HTR-8/SVneo (cell line): Measurements from ENCODE around the gene PLXDC1.
A peak's percentile ranks its signal among the peaks of the same experiment; 100 is the strongest.

ENCODE experiments used
- DNase-seq: peaks from one replicate; pipeline ENCODE4 v3.0.0; 2011; ENCODE audit warnings: low spot score, mixed read lengths; ENCODE audit not compliant: insufficient read length
- FAIRE-seq: peaks from 2 replicates; lab custom pipeline; 2011; peaks lifted over from hg19 to GRCh38; lab: Jason Lieb, UNC

Gene PLXDC1

DNA sequence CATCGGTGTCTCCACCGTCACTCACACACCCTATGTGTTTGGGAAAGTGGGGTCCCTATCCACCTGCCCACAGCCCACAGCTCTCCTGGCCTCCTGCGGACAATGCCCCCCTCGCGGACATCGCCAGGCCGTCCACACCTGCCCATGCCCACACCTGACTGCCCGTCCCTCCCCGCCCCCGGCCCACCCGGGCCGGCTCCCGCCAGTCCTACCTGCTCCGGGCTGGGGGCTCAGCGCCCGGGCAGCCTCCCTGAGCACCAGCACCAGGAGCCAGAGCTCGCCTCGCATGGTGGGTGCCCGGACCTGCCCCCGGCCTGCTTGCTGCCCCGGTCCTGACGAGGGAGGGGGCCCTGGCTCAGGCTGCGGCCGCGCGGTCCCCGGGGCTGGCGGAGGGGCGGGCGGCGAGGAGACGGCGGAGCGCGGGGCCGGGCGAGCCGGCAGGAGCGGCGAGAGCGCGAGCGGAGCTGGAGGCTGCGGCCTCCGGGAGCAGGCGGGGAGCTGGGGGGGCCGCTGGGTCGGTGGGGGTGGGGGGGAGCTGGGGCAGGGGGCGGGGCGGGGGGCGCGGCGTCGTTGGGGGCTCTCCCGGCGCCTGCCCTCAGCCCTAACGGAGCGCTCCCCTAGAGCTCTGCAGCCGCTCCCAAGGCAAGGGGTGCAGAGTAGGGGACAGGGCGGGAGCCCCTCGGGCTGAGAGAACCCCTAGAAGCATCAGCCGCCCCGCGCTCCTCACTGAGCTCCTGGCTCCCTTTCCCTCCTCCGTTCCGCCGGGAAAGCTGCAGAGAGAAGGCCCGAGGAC, at the start of gene PLXDC1:
Gene PLXDC1 (minus strand): TSS at position 488 of the 793 bp plus-strand sequence. CDS start 200 bp downstream, at position 288.
- FAIRE-seq (no peak), DNase-seq (no peak)

DNA sequence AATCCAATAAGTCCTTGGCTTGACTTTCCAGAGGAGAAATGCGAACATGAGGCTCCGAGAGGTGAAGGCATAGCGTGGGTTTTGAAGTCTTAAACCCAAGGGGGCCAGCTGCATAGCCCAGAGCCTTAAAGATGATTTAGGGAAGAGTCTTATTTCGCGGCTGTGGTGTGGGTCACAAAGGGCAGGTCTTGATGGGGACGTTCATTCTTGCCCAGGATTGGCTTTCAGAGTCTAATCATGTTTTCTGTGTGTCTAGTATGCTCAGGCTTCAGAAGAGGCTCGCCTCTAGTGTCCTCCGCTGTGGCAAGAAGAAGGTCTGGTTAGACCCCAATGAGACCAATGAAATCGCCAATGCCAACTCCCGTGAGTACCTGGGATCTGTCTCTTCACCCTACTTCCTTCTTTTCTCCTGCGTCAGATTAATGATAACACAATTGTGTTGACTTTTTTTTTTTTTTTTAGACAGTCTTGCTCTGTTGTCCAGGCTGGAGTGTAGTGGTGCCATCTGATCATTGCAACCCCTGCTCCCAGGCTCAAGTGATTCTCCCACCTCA, 49.6 kb upstream of the PLXDC1 start:
- no peak for DNase-seq
- FAIRE-seq, result no peak

DNA sequence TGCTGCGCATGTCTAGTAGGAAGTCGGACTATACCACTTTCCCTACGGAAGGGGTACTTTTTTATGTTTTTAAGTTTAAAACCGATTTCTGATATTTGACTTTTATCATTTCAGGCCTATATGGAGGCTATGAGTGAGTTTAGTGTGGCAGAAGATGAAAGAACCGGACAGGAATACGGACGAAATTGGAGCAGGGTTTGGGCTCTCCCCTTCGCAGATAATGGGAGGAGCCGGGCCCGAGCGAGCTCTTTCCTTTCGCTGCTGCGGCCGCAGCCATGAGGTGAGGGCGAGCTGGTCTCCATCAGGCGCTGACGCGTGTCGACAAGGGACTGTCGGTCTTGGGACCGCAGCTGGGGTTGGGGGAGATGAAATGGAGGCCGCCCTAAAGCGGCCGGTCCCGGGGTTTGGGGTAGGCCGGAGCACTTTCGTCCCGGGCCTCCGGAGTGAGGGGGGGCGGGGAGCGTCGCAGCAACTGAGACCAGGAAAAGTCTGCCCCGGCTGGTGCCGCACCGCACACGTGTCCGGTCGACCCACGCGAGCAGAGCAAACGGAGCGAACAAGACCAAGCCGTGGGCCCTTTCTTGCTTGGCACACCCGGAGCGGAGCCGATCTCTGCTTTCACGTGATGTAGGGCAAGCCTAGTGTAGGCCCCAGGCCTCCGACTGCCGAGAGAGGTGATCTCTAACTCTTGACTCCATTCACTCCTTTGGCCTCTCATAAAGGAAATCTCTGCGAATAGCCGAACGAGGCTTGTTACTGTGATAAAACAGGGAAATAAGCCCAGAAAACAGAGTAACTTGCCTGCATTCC, 48.8 kb upstream of the PLXDC1 start, which contains the start of gene RPL19:
Gene RPL19 (plus strand): TSS at position 214 of the 810 bp plus-strand sequence. CDS start 62 bp downstream, at position 276.
- FAIRE-seq (no peak), DNase-seq (peak; percentile 82)

DNA sequence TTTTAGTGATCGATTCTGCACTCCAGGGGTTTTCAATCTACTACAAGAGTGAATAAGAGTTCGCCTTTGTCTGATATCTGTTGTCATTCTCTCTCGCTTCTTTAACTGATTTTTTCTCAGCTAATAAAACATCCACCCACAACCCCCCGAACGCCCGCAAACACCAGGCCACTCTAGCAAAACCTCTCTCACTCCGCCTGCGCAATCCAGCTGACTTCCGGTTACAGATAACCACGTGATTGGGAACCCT, 48.3 kb upstream of the PLXDC1 start:
- peak; percentile 72 for FAIRE-seq

DNA sequence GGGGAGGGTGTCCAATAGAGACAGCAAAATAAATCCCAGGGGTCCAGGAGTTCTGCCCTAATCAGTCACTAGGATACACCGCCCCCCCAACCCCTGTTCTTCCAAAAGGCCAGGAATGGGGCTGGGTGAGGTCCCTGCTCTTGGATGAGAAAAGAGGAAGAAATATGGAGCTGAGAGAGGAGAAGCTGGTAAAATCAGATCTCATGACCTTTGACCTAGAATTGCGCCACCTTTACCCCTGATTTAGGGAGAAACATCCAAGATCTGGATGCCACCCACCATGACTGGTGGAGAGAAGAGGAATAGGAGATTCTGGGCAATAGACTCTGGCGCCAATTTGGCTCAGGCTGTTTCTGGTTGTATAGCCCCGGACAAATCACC, 46.7 kb upstream of the PLXDC1 start:
- DNase-seq, result no peak
- no peak for FAIRE-seq

More for the DNA sequence above, 48.3 kb upstream of the PLXDC1 start:
- peak; percentile 98 for DNase-seq

DNA sequence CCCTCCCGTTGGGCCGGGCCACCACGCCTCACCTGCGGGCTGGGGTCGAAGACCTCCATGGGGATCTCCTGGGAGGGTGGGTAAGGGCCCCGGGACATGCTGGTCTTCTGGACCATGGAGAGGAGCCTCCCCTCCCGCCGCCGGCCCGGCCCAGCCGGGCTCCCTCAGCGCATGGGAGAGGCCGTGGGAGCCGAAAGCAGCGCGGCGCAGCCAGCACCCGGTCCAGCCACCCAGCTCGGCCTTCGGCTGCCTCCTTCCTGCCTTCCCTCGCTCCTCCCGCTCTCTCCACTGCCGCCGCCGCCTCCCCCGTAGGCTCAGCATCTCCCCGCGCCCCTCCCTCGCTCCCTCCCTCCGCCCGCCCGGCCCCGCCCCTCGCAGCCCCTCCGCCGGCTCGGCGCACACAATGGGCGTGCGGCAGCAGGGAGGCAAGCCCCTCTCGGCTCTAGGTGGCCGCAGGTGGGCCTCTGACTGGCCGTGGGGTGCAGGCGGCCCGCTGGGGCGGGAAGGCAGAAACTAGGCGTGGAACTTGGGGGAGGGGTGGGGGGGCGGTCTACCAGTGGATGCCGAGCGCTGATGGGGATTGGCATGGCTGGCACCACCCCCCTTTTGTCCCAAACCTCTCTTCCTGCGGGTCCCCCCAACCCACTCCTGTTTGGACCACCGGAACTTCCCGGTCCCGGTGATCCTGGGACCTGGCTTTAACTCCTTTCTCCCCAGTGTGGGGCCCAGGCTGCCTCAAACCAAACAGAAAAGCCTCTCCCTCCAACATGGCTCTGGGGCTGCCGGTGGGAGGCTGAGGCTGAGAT, 46.1 kb upstream of the PLXDC1 start, which contains the start of gene CACNB1:
Gene CACNB1 (minus strand): TSS at position 290 of the 806 bp plus-strand sequence. CDS start 174 bp downstream, at position 116.
- FAIRE-seq, result peak; percentile 86
- peak; percentile 89 for DNase-seq

DNA sequence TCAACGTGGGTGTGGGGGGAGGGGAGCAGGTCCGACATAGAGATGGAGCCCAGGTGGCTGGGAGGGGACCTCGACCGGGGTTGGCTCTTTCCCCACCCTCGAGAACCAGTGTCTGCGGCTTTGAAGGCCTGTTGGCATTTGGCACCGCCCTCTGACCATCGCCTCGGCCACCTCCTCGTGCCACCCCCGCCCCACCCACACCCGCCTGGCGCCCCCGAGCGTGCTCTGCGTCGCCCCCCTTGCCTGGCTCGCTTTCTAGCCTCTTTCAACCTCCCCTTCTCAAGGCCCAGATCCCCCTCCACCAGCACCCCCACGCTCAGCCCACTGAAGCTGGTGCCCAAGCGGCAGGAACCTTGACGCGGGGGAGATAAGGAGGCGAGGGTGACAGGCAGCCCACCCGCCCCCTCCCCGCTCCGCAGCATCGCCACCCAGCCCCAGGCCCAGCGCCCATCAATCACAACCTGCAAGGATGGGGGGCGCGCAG, 45.4 kb upstream of the PLXDC1 start:
- DNase-seq (peak; percentile 85), FAIRE-seq (peak; percentile 72)

DNA sequence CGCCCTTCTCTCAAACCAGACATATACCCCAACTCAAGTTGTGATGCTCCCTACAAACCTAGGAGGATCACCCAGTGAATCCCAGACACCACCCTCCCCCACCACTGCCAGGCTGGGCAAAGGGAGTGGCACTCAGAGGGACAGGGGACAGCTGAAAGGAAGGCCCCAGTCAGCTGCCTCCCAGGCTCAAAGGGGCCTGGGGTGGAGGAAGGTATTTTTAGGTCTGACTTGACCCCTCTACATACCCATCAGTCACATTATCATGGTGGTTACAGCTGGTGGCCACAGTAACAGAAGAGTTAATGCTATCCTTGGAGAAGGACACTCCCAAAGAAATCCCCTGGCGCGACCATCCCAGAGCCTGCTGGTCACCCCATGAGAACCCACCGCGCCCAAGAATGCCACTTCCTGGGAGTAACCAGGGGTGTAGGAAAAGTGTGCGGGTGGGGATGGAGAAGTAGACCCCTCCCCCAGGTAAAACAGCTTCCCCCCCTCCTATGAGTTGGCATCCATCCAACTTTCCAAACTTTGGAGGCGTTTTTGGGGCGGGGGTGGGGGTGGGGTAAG, 44.9 kb upstream of the PLXDC1 start:
- DNase-seq, result peak; percentile 45

DNA sequence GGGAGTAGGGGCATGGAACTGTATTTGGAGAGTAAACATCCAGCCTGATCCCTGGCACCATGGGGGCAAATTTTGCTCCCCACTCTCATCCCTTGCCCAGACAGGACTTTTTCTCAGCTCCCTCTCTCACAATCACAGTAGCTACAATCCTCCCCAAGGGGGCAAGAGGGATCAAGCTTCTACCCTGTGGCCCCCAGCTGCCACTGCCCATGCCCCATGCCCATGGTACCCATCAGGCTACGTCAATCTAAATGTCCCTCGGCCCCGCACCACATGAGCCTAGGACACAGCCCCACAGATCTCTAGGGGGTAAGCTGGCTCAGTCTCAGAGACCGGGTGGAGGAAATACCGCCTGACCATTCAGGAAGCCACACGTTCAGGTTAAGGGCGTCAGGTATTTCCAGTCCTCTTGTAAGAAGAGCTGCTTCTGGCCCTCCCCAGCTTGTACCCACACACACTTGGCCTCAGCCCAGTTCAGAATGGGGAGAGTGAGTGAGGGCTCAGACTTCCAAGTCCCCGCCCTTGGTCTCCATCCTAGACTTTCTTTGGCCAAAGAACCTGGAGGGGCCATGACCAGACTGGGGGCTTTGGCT, 44.2 kb upstream of the PLXDC1 start:
- no peak for DNase-seq
- FAIRE-seq, result no peak

More for the DNA sequence above, 44.9 kb upstream of the PLXDC1 start:
- no peak for FAIRE-seq

DNA sequence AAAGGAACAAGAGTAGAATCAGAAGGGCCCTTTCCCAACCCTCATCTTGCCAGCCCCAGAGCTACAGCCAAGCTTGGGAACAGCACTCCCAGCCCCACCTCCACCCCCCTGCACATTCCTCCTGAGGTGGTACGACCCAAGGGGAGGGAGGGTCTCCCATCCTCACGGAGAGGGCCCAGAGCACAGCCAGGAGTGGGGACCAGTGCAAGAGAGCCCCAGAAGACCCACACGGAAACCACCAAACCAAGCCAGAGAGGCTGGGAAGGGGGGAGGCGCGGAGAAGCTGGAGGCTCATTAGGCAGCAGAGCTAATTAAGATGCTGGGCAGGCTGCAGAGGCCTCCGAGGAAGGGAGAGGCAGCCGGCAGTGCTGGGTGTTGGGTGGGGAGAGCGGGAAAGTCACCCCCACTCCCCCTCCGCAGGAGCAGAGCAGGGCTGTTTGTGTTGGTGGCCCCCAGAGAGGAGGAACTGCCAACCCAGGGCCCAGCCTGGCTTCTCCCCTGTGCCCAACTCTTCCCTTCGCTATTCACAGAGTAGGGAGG, 43.6 kb upstream of the PLXDC1 start:
- FAIRE-seq (no peak), DNase-seq (no peak)

DNA sequence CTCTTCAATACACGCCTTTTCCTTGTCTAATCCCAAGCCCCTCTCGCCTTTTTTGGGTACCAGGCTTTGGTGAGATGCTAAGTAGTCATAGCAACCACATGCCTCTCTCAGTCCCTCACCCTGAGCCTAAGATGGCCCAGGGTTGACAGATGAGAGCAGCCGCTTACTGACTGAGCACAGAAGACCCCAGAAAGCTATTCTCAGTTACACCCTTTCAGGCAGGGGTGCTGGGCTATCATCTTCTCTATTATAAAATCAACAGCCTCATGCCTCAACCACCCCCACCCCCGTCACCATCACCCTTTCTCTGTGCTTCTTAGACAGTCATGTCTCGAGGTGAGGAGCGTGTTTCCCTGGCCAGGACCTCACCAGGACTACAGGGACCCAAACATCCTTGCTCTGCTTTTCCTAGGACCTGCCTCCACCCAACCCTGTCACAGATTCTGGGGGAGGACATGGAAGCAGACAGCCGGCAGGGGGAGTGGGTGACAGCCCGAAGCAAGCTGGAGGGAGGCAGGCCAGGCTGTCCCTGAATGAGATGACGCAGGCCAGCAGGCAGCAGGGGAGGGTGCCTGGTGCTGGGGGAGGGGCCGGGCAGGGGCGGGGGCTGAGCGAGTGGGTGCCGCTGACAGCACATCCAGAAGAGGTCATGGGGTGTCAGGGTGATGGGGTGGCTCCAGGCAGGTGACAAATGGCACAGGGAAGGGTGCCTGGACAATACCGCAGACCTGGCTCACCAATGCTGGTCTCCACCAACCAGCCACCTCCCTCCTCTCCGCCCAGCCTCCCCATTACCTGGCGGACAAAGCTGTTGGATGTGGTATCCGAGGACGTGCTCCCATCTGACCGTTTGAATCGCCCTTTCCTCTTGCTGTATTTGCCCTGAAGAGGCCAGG, 42.9 kb upstream of the PLXDC1 start:
- FAIRE-seq (peak; percentile 91), DNase-seq (no peak)

DNA sequence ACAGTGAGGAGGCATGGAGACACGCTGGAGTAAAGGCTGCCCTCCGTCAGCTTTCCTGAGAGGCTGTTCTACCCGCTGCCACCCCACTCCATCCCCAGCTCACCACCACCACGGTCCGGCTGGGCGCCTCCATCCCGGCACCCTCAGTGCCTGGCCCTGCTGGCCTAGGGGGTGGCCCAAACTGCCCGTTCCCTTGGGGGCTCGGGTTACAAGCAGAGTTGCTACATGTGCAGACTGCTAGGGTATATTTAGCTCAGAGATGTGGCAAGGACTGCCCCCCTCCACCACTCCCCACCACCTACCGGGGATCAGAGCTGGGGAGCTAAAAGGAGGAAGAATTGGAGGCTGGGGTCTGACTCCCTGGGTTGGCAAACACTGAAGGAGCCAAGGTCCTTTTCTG, 41.9 kb upstream of the PLXDC1 start:
- DNase-seq (no peak), FAIRE-seq (no peak)

DNA sequence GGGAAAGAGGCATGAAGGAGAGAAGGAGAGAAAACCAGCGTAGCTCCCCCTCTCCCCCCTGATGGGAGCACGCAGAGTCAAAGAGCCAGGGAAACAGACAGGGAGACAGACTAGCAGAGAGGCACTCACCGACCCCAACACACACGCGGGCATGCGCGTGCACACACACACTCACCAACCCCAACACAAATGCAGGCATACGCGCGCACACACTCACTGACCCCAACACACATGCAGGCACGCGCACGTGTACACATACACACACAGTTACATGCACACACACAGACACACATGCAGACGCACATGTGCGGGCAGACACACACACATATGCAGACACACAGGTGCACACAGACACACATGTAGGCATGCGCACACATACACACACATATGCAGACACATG, 41.5 kb upstream of the PLXDC1 start:
- FAIRE-seq, result peak; percentile 89
- DNase-seq, result no peak

DNA sequence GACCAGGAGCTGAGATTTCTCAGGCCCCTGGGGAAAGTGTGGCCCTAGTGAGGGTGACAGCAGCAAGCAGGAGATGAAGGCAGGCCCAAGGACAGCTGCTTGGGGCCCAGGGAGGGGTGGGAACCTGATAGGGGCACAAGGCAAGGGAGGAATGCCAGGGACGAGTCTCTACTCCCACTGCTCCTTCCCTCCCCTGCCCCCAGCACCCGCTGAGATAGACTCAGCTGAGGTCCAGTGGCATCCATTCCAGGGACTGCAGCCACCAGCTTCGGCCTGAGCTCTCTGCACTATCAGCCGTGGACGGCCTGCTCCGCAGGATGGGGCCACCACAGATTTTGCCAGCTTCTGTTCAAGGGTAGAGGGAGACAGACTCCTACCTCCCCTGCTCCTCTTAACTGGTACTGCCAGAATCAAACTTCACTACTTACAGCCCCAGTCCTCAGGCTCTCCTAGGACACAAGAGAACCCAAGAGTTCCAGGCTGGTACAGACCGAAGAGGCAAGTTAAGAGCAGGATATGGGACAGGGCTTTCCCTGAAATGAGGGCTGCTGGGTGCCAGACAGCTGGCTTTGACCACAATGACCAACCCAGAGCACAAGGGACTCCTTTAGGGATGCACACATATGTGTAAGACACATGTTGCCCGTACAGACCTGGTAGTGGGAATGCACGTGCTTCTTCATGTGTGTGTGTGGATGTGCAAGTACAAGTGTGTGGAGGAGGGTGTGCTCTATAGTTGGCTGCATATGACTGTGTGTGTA, 40.5 kb upstream of the PLXDC1 start:
- peak; percentile 4 for FAIRE-seq
- DNase-seq, result no peak

DNA sequence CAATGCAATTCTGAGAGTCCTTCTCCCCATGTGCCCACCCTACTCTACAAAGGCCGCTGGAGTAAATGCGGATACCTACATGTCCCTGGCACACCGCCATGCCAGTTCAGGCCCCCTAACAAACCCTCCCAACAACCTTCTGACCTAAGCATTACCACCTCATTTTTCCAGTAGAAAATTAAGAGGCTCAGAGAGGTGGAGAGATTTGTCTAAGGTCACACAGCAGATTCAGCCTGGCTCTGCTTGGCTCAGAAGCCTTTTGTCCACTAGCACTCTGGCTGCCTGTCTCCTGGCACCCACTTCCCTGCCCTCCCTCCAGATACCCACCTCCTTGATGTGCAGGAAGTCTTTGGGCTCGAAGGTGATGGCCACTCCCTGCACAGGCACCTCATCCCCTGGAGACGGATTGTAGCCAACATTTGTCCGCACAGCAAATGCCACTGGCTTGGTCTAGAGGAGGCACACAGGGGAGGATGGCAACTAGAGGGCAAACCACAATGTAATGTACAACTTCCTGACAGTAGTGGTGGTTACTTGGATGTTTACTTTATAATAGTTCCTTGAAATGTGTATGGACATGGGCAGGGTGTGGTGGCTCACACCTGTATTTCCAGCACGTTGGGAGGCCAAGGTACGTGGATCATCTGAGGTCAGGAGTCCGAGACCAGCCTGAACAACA, 35.9 kb upstream of the PLXDC1 start:
- FAIRE-seq (peak; percentile 52), DNase-seq (no peak)

DNA sequence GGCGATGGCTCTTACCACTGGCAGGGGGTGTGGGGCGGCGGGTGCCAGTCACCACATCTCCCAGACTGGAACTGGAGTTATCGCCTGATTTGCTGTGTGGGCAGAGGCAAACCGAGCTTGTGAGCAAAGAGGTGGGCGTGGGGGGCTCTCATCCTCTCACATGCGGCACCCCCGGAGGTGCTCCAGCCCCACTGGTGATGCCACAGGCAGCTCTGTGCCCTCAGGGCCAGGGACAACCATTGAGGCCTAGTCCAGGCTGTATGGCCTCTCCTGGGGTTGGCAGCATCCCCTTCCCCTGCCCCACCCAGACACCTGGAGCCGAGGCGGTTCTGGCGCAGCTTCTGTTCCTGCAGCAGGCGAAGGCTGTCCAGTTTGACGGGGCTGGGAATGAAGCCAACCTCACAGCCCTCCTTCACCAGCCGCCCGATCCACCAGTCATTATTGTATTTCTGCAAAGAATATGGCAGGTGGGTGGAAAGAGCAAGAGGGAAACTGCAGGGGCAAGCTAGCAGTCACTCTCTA, 35.1 kb upstream of the PLXDC1 start:
- no peak for DNase-seq
- FAIRE-seq, result no peak

DNA sequence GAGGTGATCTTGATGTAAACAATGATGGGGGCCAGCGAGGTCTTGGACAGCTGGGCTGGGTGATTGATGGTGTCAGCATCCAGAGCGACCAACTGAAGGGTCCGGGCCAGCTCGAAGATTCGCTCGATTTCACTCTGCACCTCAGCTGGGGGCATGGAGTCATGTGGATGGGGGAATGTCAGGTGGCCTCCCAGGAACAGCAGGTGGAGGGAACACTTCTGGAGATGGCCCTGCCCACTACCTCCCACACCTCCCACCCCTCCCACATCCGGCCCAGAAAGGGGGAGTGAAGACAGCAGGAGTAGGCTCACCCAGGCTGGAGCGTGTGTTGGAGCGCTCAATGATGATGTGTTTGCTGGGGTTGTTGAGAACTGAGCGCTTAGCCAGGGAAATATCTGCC, 32.3 kb upstream of the PLXDC1 start:
- FAIRE-seq (peak; percentile 63), DNase-seq (no peak)
